Measurements from ENCODE around the gene PCDHGA1. TPM values are rescaled to one million over a fixed set of nuclear protein-coding genes. Genes with fewer than 3 reads are reported as not detected.

PCDHGA1 gene
- total RNA-seq, 6 donors from 2014 or later: 0.15 to 0.51 (median 0.24) TPM; not detected in 2

GRCh38 chr5:141524604-141525597 is 194.6 kb downstream of the PCDHGA1 start:
- Histone ChIP-seq H3K9me3 (no peaks in the 10 kb centered on the region), H3K27ac (peak overlapping the region; percentile 34 to 67 (median 58)), H3K27me3 (no peaks in the 10 kb centered on the region), H3K36me3 (peaks cover 9 to 78% (median 41%) of the 10 kb centered on the region in 4 donors), H3K4me1 (peaks cover 42 to 58% (median 46%) of the 10 kb centered on the region in 4 donors), H3K4me3 (no peak overlapping the region)
- peak; percentile 86 to 94 for ATAC-seq (ENCODE audit: low FRiP score in 2 of 2)
- TF ChIP-seq POLR2AphosphoS5 (IDR thresholded peaks at IDR 0.05) (peak; percentile 79 to 80), CTCF (IDR thresholded peaks at IDR 0.05) (peak; percentile 96 to 99 (median 98)), POLR2A (IDR thresholded peaks at IDR 0.05) (no peak)
- peak; percentile 67 to 92 for DNase-seq
- 38 to 40% methylated on average over 12 of the region's 12 CpGs for WGBS, 2 donors

GRCh38 chr5:141525653-141526052 is 195.3 kb downstream of the PCDHGA1 start:
- Histone ChIP-seq H3K4me3 (no peak overlapping the region), H3K9me3 (no peaks in the 10 kb centered on the region), H3K27me3 (no peaks in the 10 kb centered on the region), H3K4me1 (peaks cover 35 to 52% (median 39%) of the 10 kb centered on the region in 4 donors), H3K36me3 (peaks cover 9 to 76% (median 43%) of the 10 kb centered on the region in 4 donors), H3K27ac (peak overlapping the region; percentile 17 to 67 (median 58))
- DNase-seq (no peak), ATAC-seq (ENCODE audit: low FRiP score in 2 of 2) (no peak)
- WGBS, 2 donors: 82 to 90% methylated on average over 7 of the region's 7 CpGs
- no peak for TF ChIP-seq EP300 (IDR thresholded peaks at IDR 0.05)

- H3K4me1 ChIP-seq: peaks cover 18 to 34% (median 22%) of the 10 kb centered on the region in 4 donors
- H3K36me3 ChIP-seq: peaks cover 9 to 70% (median 45%) of the 10 kb centered on the region in 4 donors
- H3K4me3 ChIP-seq: no peak overlapping the region
- no peak for TF ChIP-seq POLR2AphosphoS5 (IDR thresholded peaks at IDR 0.05)
- TF ChIP-seq EP300 (IDR thresholded peaks at IDR 0.05): no peak
- no peak for TF ChIP-seq POLR2A (IDR thresholded peaks at IDR 0.05)
- no peak for TF ChIP-seq CTCF (IDR thresholded peaks at IDR 0.05)
- H3K27ac ChIP-seq: peak overlapping the region; percentile 67 to 76 (median 67)
- 64 to 66% methylated on average over 1 of the region's 1 CpG for WGBS, 2 donors
- ATAC-seq (ENCODE audit: low FRiP score in 2 of 2) (no peak), DNase-seq (no peak)
- no peaks in the 10 kb centered on the region for H3K27me3 ChIP-seq
- no peaks in the 10 kb centered on the region for H3K9me3 ChIP-seq
These were observed 197.1 kb downstream of the PCDHGA1 start for GRCh38 chr5:141527426-141527825.

- Histone ChIP-seq H3K4me1 (peaks cover 15 to 26% (median 17%) of the 10 kb centered on the region in 4 donors), H3K36me3 (peaks cover 9 to 68% (median 43%) of the 10 kb centered on the region in 4 donors), H3K27me3 (no peaks in the 10 kb centered on the region), H3K4me3 (no peak overlapping the region), H3K27ac (peak overlapping the region; percentile 52 to 76 (median 67)), H3K9me3 (no peaks in the 10 kb centered on the region)
- TF ChIP-seq EP300 (IDR thresholded peaks at IDR 0.05): no peak
- no peak for TF ChIP-seq POLR2A (IDR thresholded peaks at IDR 0.05)
- no peak for TF ChIP-seq CTCF (IDR thresholded peaks at IDR 0.05)
- TF ChIP-seq POLR2AphosphoS5 (IDR thresholded peaks at IDR 0.05): no peak
- DNase-seq (no peak), ATAC-seq (ENCODE audit: low FRiP score in 2 of 2) (peak in 1 of 2 donors; percentile 80)
- WGBS, 2 donors: 71 to 83% methylated on average over 9 to 11 of the region's 11 CpGs
These were observed 198.1 kb downstream of the PCDHGA1 start for GRCh38 chr5:141528291-141528984.

GRCh38 chr5:141529002-141529401 is 198.7 kb downstream of the PCDHGA1 start:
- ATAC-seq (ENCODE audit: low FRiP score in 2 of 2) (peak in 1 of 2 donors; percentile 40), DNase-seq (no peak)
- Histone ChIP-seq H3K27ac (peak overlapping the region; percentile 52 to 76 (median 67)), H3K9me3 (no peaks in the 10 kb centered on the region), H3K4me1 (peaks cover 12 to 23% (median 16%) of the 10 kb centered on the region in 4 donors), H3K27me3 (no peaks in the 10 kb centered on the region), H3K36me3 (peaks cover 9 to 68% (median 43%) of the 10 kb centered on the region in 4 donors), H3K4me3 (no peak overlapping the region)
- TF ChIP-seq CTCF (IDR thresholded peaks at IDR 0.05) (no peak), POLR2AphosphoS5 (IDR thresholded peaks at IDR 0.05) (peak in 1 of 2 donors; percentile 21), POLR2A (IDR thresholded peaks at IDR 0.05) (no peak), EP300 (IDR thresholded peaks at IDR 0.05) (no peak)
- 87 to 89% methylated on average over 5 of the region's 5 CpGs for WGBS, 2 donors
